22Rv1 (cell line): ENCODE data around the gene PALD1.

Experiments
- ZFX ChIP-seq: fragments of 450-650 bp; IDR thresholded peaks from 2 replicates; pipeline ENCODE4 v1.6.1; 2017; ENCODE audit warnings: antibody characterized with exemption, borderline replicate concordance
- TF ChIP-seq, protein P1 (sequence below): fragments of 450-650 bp; IDR thresholded peaks from 2 replicates; pipeline ENCODE4 v1.5.1; 2017; ENCODE audit warnings: mild to moderate bottlenecking

DNA sequence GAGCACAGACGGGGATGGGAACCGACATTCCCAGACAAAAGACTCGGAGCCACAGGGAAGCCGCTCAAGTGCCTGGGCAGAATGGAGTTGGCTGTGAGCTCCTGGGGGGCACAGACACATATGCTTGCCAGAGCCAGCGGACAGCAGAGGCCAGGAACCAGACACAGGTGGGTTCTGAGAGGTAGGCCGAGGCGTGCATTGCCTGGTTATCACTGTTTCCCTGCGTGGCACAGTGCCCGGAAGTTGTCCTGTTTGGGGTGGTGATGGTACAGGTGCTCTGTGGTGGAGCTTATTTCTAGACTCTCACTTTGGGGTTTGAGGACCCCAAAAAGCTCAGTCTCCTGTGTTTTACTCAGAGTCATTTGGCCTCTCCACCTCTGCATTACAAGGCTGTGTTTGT, 2.5 kb downstream of the PALD1 start:
- TF ChIP-seq, protein P1, sequence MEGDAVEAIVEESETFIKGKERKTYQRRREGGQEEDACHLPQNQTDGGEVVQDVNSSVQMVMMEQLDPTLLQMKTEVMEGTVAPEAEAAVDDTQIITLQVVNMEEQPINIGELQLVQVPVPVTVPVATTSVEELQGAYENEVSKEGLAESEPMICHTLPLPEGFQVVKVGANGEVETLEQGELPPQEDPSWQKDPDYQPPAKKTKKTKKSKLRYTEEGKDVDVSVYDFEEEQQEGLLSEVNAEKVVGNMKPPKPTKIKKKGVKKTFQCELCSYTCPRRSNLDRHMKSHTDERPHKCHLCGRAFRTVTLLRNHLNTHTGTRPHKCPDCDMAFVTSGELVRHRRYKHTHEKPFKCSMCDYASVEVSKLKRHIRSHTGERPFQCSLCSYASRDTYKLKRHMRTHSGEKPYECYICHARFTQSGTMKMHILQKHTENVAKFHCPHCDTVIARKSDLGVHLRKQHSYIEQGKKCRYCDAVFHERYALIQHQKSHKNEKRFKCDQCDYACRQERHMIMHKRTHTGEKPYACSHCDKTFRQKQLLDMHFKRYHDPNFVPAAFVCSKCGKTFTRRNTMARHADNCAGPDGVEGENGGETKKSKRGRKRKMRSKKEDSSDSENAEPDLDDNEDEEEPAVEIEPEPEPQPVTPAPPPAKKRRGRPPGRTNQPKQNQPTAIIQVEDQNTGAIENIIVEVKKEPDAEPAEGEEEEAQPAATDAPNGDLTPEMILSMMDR, result no peak
- no peak for TF ChIP-seq ZFX
